SK-N-MC (cell line): ENCODE measurements around the gene THBS3.

Source experiments
- EZH2 ChIP-seq: fragments of 200-600 bp; sonication (generic); IDR thresholded peaks from one replicate; pipeline ENCODE4 v1.6.1; 2017; ENCODE audit warnings: antibody characterized with exemption
- FOXP2 ChIP-seq: optimal IDR thresholded peaks from 2 replicates; pipeline ENCODE3; 2011; ENCODE audit warnings: mild to moderate bottlenecking, moderate library complexity; ENCODE audit not compliant: insufficient read depth; ENCODE audit errors: extremely low read length, control extremely low read depth
- POLR2AphosphoS5 ChIP-seq: IDR thresholded peaks from 2 replicates; pipeline ENCODE4 v1.6.1; 2012; ENCODE audit warnings: mild to moderate bottlenecking, low read depth, low read length, borderline replicate concordance

DNA sequence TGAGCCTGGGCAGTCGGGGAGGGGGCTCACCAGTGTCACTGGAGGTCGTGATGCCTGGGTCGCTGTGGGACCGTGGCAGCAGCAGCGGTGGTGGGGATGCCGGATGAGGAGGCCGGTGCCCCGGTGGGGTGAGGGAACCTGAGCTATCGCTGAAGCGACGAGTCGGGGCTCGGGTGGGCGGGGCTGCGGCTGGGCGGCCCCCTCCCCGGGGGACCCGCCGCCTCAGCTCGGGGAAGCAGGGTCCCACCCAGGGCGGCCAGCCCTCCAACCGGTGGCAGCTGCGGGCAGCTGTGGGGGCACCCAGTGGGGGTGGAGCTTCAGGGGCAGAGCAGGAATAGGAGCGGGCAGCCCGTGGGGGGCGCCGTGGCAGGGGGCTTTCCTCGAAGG, 42.5 kb upstream of the THBS3 start:
- TF ChIP-seq EZH2 (no peak), POLR2AphosphoS5 (no peak), FOXP2 (no peak)
